Motor neuron (in vitro differentiated cells): Measurements from ENCODE around the gene HEXIM2. TPM values are rescaled to one million over a fixed set of nuclear protein-coding genes. Genes with fewer than 3 reads are reported as not detected.

Source experiments
- ATAC-seq, 8 experiments: fragments of 200-7000 bp; cut with Tn5 transposase; replicated peaks in 6 of 8; 2 replicates each; pipeline ENCODE4 v1.8.0; 2021; ENCODE audit warnings: mild to moderate bottlenecking in 8 of 8, moderate library complexity in 8 of 8
- H3K27ac ChIP-seq, 2 donors: fragments of 250-450 bp; sonication (Bioruptor Pico); 2 replicates each; pipeline ENCODE4 v1.9.0; 2021; ENCODE audit warnings: antibody characterized with exemption in 2 of 2, mild to moderate bottlenecking in 2 of 2, moderate library complexity in 1 of 2
- H3K4me1 ChIP-seq, 2 donors: fragments of 250-450 bp; sonication (Bioruptor Pico); replicated peaks in 1 of 2; 2 replicates each; pipeline ENCODE4 v1.6.1; 2021; ENCODE audit warnings: antibody characterized with exemption in 2 of 2, mild to moderate bottlenecking in 2 of 2, moderate library complexity in 1 of 2
- H3K4me3 ChIP-seq, 5 donors: fragments of 250-450 bp; sonication (Bioruptor Pico); 2 replicates each; pipeline ENCODE4 v1.9.0; 2021; ENCODE audit warnings: antibody characterized with exemption in 5 of 5, mild to moderate bottlenecking in 5 of 5, moderate library complexity in 4 of 5
- WGBS, 10 experiments: fragments of 450-650 bp; shearing (Covaris generic); methylation state at CpG; one replicate each; pipeline ENCODE4 v1.0.0; 2022; 5-methylcytosine and 5-hydroxymethylcytosine counted together
- in situ Hi-C, 9 experiments: fragments of 400-800 bp; cut with MboI; loops; one replicate each; pipeline ENCODE4 v1.15.0; 2021; ENCODE audit warnings: low sequenced_read_pairs in 9 of 9, low pct_unique_long_range_greater_than_20kb in 2 of 9; ENCODE audit not compliant: unreplicated experiment in 9 of 9
- total RNA-seq, 8 experiments: library from RNA; unstranded; fragments of 300-600 nt; gene quantifications; 2 replicates each; pipeline versions ENCODE4 v1.2.3 to v1.2.4, GENCODE V29; 2022

The HEXIM2 gene
- total RNA-seq, 8 experiments from 2014 or later: 7.6 to 14.1 (median 9.9) TPM

DNA sequence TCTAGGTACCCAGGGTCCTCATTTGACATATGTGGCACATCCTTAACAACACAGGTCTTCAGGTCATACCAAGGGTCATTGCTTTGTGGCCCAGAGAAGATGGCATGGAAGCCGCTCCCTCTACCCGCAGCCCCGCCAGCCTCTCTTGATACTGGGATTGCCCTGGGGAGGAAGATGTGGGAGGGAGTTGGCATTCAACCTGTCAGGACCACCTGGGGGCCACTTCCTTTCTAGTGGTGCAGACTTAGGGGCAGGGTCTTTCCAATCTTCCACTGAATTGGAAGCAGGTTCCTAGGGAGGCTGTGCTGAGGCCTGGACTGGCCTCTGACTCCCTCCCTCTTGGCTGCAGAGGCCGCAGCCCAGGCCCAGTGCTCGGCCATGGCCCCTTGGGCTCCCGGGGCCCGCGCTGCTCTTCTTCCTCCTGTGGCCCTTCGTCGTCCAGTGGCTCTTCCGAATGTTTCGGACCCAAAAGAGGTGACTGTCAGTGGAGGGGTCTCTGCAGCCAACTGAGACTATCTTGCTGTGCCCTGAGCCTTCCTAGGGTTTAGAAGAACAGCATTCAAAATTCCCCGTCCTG lies 18.5 kb upstream of the HEXIM2 start:
- peaks cover 6 to 18% of the 10 kb centered on the region in 2 donors for H3K4me1 ChIP-seq
- H3K4me3 ChIP-seq: no peak overlapping the region
- in situ Hi-C loops: no loop called here
- WGBS, 10 experiments: 76 to 78% methylated on average over 3 to 7 of the region's 13 CpGs; no CpG with 5 or more reads in 8 of the 10 experiments
- no peak overlapping the region for H3K27ac ChIP-seq
- no peak for ATAC-seq

DNA sequence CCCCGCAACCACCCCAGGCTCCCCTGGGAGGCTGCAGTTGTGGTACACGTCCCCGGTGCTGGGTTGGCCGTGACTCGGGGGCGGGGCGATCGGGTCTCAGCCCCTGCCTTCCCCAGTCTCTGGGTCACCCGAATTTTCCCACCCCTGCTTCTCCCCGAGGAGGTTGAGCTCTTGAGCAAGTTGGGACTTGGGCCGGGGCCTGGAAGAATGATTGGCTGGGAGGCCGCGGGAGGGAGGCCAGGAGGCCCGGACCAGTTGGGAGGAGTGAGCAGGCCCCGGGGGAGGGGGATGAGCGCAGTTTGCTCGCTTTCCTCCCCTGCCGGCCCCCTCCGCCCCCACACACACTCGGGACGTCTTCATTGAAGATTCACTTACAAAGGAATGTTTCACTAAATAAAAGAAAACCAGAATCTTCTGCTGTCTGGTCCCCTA lies 17.9 kb upstream of the HEXIM2 start:
- in situ Hi-C loops: no loop called here
- Histone ChIP-seq H3K4me3 (no peak overlapping the region), H3K4me1 (peaks cover 6 to 18% of the 10 kb centered on the region in 2 donors), H3K27ac (peak overlapping the region in 1 of 2 donors; percentile 59)
- WGBS, 10 experiments: 20 to 23% methylated on average over 2 to 8 of the region's 21 CpGs; no CpG with 5 or more reads in 8 of the 10 experiments
- ATAC-seq: peak in 2 of 8 experiments; percentile 8 to 12

DNA sequence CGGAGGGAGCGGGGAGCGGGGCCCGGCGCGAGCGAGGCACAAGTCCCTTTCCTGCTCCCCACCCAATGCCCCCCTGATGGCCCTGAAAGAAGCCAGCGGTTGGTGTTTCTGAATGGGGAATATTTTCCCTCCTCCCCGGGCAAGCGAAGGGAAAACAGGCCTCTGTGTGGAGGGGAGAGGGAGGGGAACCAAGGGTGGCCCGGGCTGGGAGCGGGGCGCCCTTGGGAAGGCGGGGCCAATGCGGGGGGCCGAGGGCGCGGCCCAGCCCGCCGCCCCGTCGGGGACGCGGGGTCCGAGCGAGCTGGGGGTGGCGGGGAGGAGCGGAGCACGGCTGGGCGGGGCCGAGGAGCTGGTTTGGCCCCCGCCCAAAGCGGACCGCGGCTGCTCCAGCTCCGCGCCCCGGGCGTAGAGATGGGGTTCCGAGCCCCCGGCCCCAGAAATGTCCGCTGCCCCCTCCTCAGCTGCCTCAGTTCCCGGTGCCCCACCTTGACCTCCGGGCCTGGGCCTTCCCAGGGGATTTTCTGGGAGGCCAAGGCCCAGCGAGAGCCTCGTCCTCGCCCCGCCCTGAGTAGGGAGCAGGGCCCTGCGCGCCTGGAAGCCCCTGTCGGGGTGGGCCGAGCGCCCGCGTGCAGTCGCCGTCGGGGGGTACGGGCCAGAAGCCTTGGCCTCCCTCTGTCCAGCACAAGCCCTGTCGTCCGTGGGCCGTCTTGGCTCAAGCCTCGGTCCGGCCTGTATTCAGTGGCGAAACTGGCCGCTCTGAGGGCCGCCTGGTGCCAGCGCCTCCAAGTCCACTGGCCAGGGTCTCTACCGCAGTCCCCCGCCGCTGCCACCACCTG lies 17.3 kb upstream of the HEXIM2 start:
- no peak overlapping the region for H3K4me3 ChIP-seq
- H3K4me1 ChIP-seq: peaks cover 6 to 18% of the 10 kb centered on the region in 2 donors
- in situ Hi-C loops: no loop called here
- H3K27ac ChIP-seq: peak overlapping the region in 1 of 2 donors; percentile 59
- 30 to 100% (median 55%) methylated on average over 1 to 8 of the region's 71 CpGs; no CpG with 5 or more reads in 7 of the 10 experiments for WGBS, 10 experiments
- ATAC-seq: peak in 3 of 8 experiments; percentile 1 to 2 (median 2)

DNA sequence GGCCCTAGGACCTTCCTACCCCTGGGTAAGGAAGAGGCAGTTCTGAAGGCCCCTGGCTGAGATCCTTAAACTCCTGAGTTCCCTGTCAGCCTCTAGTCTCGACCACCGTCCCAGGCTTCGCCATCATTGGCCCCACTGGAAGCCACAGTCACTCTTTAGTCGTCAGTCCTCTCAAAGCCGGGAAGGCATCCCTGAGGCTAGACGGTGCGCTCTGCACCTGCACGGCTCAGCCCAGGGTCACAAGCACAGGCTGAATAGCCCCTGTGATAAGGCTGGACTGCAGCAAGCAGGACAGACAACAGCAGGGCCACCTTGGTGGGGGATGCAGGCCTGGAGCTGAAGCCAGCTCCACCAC lies 16.7 kb upstream of the HEXIM2 start:
- in situ Hi-C loops: no loop called here
- no peak for ATAC-seq
- H3K27ac ChIP-seq: no peak overlapping the region
- 47 to 100% (median 100%) methylated on average over 1 to 4 of the region's 8 CpGs; no CpG with 5 or more reads in 5 of the 10 experiments for WGBS, 10 experiments
- peaks cover 6 to 18% of the 10 kb centered on the region in 2 donors for H3K4me1 ChIP-seq
- H3K4me3 ChIP-seq: no peak overlapping the region

DNA sequence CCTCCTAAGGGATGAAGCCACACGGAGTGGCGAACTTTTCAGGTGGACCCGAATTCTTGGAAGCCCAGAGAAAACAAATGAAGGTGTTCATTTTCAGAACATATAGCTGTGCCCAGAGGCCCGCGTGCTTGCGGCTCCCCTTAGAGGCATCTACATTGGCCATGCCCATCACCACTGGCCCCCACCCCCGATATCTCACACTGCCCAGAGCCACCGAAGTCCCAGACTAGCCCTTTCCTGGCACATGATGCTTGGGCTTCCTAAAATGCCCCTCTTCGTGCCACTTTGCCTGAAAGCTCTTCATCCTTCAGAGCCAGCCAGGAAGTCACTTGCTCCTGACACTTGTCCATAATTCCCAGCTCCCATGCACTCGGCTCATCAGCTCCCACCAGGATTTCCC lies 15.5 kb upstream of the HEXIM2 start:
- no peak overlapping the region for H3K4me3 ChIP-seq
- no peak for ATAC-seq
- no peak overlapping the region for H3K27ac ChIP-seq
- peaks cover 6 to 18% of the 10 kb centered on the region in 2 donors for H3K4me1 ChIP-seq
- in situ Hi-C loops: no loop called here
- WGBS, 10 experiments: 84 to 100% (median 97%) methylated on average over 1 to 9 of the region's 10 CpGs

DNA sequence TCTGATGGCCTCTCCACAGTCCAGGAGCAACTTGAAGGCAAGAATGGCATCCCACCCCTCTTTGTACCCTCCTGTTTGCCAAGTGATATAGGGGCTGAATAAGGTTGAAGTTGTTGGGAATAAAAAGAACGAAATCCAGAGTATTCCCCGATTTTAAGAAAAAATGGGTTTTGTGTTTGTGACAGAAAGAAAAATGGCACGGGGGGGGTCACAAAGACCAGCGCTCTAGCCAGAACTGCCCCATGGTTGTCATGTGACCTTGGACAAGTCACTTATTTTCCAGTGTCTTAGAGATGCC lies 15.1 kb upstream of the HEXIM2 start:
- Histone ChIP-seq H3K27ac (peak overlapping the region; percentile 97 to 99), H3K4me3 (peak overlapping the region in 3 of 5 donors; percentile 49 to 57 (median 57)), H3K4me1 (peaks cover 8 to 18% of the 10 kb centered on the region in 2 donors)
- no peak for ATAC-seq
- 60 to 92% (median 82%) methylated on average over 1 to 4 of the region's 4 CpGs; no CpG with 5 or more reads in 2 of the 10 experiments for WGBS, 10 experiments
- in situ Hi-C loops: no loop called here

DNA sequence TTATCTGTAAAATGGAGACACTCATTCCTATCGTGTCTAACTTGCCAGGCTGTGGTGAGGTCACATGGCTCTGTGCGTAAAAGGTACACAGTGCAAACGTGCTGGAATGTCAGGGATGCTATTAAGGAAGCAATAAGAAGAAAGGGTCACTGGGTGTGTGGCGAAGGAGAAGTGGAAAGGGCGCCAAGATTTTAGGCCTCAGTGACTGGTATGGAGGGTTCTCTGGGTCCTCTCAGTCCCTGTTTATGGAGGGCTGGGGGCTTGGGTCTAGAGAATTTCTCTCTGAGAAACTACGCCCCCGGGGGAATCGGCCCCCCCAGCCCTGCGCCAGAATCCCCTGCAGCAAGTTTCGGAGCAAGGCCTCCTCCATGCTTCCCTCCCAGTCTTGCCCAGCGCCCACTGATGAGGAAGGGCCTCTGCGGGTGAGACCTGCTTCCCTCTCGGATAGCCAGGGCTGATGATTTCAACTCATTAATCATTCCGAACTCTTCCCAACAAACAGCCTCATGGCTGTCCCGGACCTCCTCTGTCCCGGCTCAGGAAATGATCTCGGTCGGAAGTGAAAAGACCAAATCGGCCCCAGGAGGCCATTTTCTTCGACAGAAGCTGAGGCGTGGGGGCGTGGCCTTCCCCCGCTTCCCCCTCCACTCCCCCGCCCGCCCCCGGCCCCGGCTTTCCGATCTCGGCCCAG lies 14.6 kb upstream of the HEXIM2 start:
- H3K4me3 ChIP-seq: peak overlapping the region; percentile 48 to 61 (median 57)
- peak overlapping the region; percentile 97 to 99 for H3K27ac ChIP-seq
- peak in 6 of 8 experiments; percentile 1 to 12 (median 2) for ATAC-seq
- 0 to 83% (median 63%) methylated on average over 1 to 3 of the region's 29 CpGs; no CpG with 5 or more reads in 2 of the 10 experiments for WGBS, 10 experiments
- H3K4me1 ChIP-seq: peaks cover 11 to 20% of the 10 kb centered on the region in 2 donors
- in situ Hi-C loops: no loop called here

DNA sequence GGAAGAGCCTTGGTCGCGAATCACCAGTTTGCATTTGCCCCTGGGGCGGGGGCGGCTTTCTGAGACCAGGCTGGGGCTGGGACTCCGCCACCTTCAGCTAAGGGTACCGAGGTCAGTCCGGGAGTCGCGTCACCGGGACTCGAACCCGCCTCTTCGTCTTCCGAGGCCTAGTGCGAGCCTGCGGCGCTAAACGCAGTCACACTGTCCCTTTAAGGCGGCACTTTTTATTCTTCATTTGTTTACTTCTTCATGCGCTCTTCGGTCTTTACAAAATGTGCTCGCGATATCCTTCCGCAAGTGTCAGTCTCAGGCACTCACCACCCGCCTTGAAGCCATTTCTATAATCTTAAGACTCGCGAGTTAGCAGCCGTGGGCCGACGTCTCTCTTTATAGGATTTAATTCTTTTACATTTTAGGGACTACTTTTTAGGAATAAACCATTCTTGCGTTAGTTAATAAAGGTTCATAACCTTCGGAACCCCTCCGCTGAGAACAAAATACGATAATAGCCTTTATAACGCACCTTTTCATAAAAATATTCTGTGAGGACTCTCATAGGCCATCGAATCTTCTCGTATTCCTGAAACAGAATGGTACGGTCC lies 14.0 kb upstream of the HEXIM2 start:
- Histone ChIP-seq H3K4me3 (peak overlapping the region; percentile 48 to 61 (median 57)), H3K27ac (peak overlapping the region; percentile 97 to 99), H3K4me1 (peaks cover 11 to 20% of the 10 kb centered on the region in 2 donors)
- WGBS, 10 experiments: 0 to 3% (median 1%) methylated on average over 5 to 23 of the region's 38 CpGs
- in situ Hi-C loops: no loop called here
- peak; percentile 15 to 43 (median 27) for ATAC-seq

DNA sequence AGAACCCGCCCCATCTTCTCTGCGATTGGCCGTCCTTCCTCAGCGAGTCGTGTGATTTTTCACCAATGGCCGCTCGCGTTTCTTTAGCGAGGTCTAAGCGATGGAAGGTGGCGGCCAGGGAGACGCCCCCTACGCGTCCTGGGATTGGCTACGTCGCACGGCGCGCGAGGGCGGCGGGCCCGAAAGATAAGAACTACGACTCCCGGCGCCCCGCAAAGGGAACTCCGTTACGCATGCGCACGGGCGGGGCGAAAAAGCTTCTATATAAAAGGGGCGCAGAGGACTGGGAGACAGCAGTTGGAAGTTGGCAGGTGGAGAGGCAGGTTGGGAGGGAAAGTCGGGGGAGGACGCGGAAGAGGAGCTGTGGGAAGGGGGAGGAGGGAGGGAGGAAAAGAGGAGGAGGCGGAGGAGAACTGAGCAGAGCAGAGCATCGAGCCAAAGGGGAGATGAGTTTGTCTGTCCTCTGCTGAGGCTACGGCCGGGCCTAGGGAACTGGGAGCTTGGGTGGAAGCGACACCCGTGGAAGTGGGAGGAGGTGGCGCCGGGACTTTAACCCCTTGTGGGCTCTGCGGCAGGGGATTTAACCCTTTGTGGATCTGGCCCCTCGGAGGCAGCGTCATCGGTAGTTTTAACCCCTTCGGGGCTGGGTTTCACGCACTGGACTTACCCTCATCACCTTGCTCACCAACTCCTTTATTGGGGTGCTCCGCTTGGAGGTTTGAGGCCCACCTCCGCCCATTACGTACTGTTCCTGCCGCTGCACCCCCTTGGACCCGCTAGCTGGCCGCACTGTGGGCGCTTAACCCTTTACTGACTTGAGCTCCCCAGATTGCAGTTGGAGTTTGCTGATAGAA lies 13.3 kb upstream of the HEXIM2 start, which contains the start of gene HEXIM1:
Gene HEXIM1 (plus strand): TSS at position 293 of the 854 bp plus-strand sequence. CDS start 716 bp downstream, outside the sequence.
- ATAC-seq: peak; percentile 55 to 81 (median 76)
- Histone ChIP-seq H3K4me1 (peaks cover 11 to 20% of the 10 kb centered on the region in 2 donors), H3K4me3 (peak within 1 kb of the TSS; percentile 57 to 65 (median 61)), H3K27ac (peak within 1 kb of the TSS; percentile 97 to 99)
- 0 to 1% (median 0%) methylated on average over 2 to 25 of the region's 58 CpGs; no CpG with 5 or more reads in 2 of the 10 experiments for WGBS, 10 experiments
- in situ Hi-C loops: no loop called here

DNA sequence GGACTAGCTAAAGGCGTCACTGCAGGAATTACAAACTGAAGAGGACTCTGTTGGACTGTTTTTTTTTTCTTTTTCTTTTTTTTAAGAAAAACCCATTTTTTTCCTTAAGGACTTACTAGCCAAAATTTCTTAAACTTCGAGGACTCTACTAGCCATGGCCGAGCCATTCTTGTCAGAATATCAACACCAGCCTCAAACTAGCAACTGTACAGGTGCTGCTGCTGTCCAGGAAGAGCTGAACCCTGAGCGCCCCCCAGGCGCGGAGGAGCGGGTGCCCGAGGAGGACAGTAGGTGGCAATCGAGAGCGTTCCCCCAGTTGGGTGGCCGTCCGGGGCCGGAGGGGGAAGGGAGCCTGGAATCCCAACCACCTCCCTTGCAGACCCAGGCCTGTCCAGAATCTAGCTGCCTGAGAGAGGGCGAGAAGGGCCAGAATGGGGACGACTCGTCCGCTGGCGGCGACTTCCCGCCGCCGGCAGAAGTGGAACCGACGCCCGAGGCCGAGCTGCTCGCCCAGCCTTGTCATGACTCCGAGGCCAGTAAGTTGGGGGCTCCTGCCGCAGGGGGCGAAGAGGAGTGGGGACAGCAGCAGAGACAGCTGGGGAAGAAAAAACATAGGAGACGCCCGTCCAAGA lies 12.5 kb upstream of the HEXIM2 start:
- WGBS, 10 experiments: 0% methylated on average over 1 to 16 of the region's 32 CpGs; no CpG with 5 or more reads in 4 of the 10 experiments
- in situ Hi-C loops: no loop called here
- ATAC-seq: peak; percentile 10 to 39 (median 32)
- peaks cover 11 to 12% of the 10 kb centered on the region in 2 donors for H3K4me1 ChIP-seq
- peak overlapping the region; percentile 53 to 71 for H3K27ac ChIP-seq
- peak overlapping the region; percentile 48 to 65 (median 59) for H3K4me3 ChIP-seq
